Lung (tissue), 12 donors: ENCODE results near the gene IFT52. TPM values are rescaled to one million over a fixed set of nuclear protein-coding genes. Genes with fewer than 3 reads are reported as not detected.
"Not testable (repeated sequence)": the region's sequence is repeated elsewhere in the genome, so short reads cannot be mapped to it uniquely, and the experiment has no call there.

Source experiments
- ATAC-seq: fragments of 200-7000 bp; cut with Tn5 transposase; one replicate; pipeline ENCODE4 v1.9.1; 2020; ENCODE audit warnings: moderate number of reproducible peaks; ENCODE audit not compliant: insufficient read depth, low FRiP score
- DNase-seq, 3 donors: peaks; one replicate each; pipeline ENCODE4 v3.0.0-alpha.2; 2013 to 2017
- H3K27ac ChIP-seq, 2 donors: one replicate each; pipeline ENCODE4 v1.5.1; 2013; ENCODE audit warnings: mild to moderate bottlenecking in 2 of 2, moderate library complexity in 2 of 2, control low read depth in 1 of 2, inconsistent platforms in 1 of 2, low read depth in 1 of 2, low read length in 1 of 2
- H3K27me3 ChIP-seq, 3 donors: one replicate each; pipeline ENCODE4 v1.5.1; 2013; ENCODE audit warnings: low read length in 2 of 3; ENCODE audit not compliant: control insufficient read depth in 3 of 3, insufficient read depth in 3 of 3
- H3K36me3 ChIP-seq, 4 donors: one replicate each; pipeline ENCODE4 v1.5.1; 2013; ENCODE audit warnings: low read length in 4 of 4, mild to moderate bottlenecking in 1 of 4, moderate library complexity in 1 of 4; ENCODE audit not compliant: control insufficient read depth in 4 of 4, insufficient read depth in 4 of 4
- H3K4me1 ChIP-seq, 5 donors: one replicate each; pipeline ENCODE4 v1.5.1; 2013; ENCODE audit warnings: low read length in 5 of 5, mild to moderate bottlenecking in 2 of 5, moderate library complexity in 1 of 5; ENCODE audit not compliant: control insufficient read depth in 5 of 5, insufficient read depth in 5 of 5
- H3K4me3 ChIP-seq: one replicate; pipeline ENCODE4 v1.5.1; 2013; ENCODE audit warnings: mild to moderate bottlenecking, control low read depth, moderate library complexity
- H3K9ac ChIP-seq, 2 donors: one replicate each; pipeline ENCODE4 v1.5.1; 2013; ENCODE audit warnings: low read length in 2 of 2, control low read depth in 1 of 2; ENCODE audit not compliant: insufficient read depth in 1 of 2
- H3K9me3 ChIP-seq, 4 donors: one replicate each; pipeline ENCODE4 v1.5.1; 2013; ENCODE audit warnings: low read length in 3 of 4, mild to moderate bottlenecking in 1 of 4, moderate library complexity in 1 of 4; ENCODE audit not compliant: control insufficient read depth in 4 of 4, insufficient read depth in 3 of 4
- WGBS, 2 donors: extraction: QIAGEN DNeasy Blood & Tissue Kit; methylation state at CpG; one replicate each; pipeline ENCODE4 v1.1.7; 2013; 5-methylcytosine and 5-hydroxymethylcytosine counted together
- polyA plus RNA-seq, 2 donors: library from polyadenylated mRNA; stranded (reverse); fragments of 200-250 nt; gene quantifications; one replicate each; pipeline ENCODE4 v1.2.1, GENCODE V29; 2013
- total RNA-seq, 2 donors: library from RNA; depleted of rRNA in 1 of 2; stranded (reverse); fragments of >200 nt in 1 of 2; gene quantifications; one replicate each; pipeline ENCODE4 v1.2.1, GENCODE V29; 2014 to 2021
- TF ChIP-seq, protein P1 (sequence below): IDR thresholded peaks from 2 replicates; pipeline ENCODE4 v1.5.1; 2012; ENCODE audit warnings: mild to moderate bottlenecking; ENCODE audit errors: control extremely low read depth, extremely low read depth
- donor health status: control.
- donor health status: control.
- donor health status: Bipolar disorder and iron deficiency.
- donor health status: healthy.
- donor health status: DM: yes; HTN: yes; CAD: no.

IFT52 gene
- total and polyA plus RNA-seq, 4 donors = 16.0 to 49.0 (median 22.5) TPM

DNA sequence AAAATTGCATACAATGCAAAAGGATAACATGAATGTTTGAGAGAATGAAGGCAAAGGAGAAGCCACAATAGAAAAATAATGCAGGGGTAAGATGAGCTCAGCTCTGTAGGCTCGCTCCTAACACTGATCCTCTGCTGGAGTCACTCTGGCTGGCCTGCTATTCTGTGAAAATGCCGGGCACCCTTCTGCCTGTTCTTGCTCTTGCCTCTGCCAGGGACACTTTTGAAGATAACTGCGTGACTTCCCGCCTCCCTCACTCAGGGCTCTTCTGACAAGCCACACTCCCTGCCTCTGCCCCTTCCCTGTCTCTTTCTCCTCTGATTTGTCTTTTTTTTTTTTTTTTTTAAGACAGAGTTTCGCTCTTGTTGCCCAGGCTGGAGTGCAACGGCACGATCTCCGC lies 40.9 kb downstream of the IFT52 start:
- H3K27me3 ChIP-seq = no peaks in the 10 kb centered on the region
- no peaks in the 10 kb centered on the region for H3K9me3 ChIP-seq
- 96 to 99% methylated on average over 8 of the region's 8 CpGs for WGBS, 2 donors
- ATAC-seq = no peak
- no peak overlapping the region for H3K9ac ChIP-seq
- no peak overlapping the region for H3K27ac ChIP-seq
- peaks cover 19 to 30% (median 21%) of the 10 kb centered on the region in 4 donors for H3K36me3 ChIP-seq
- no peak for DNase-seq
- H3K4me3 ChIP-seq = no peak overlapping the region
- H3K4me1 ChIP-seq = no peaks in the 10 kb centered on the region
- TF ChIP-seq, protein P1, sequence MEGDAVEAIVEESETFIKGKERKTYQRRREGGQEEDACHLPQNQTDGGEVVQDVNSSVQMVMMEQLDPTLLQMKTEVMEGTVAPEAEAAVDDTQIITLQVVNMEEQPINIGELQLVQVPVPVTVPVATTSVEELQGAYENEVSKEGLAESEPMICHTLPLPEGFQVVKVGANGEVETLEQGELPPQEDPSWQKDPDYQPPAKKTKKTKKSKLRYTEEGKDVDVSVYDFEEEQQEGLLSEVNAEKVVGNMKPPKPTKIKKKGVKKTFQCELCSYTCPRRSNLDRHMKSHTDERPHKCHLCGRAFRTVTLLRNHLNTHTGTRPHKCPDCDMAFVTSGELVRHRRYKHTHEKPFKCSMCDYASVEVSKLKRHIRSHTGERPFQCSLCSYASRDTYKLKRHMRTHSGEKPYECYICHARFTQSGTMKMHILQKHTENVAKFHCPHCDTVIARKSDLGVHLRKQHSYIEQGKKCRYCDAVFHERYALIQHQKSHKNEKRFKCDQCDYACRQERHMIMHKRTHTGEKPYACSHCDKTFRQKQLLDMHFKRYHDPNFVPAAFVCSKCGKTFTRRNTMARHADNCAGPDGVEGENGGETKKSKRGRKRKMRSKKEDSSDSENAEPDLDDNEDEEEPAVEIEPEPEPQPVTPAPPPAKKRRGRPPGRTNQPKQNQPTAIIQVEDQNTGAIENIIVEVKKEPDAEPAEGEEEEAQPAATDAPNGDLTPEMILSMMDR = no peak

DNA sequence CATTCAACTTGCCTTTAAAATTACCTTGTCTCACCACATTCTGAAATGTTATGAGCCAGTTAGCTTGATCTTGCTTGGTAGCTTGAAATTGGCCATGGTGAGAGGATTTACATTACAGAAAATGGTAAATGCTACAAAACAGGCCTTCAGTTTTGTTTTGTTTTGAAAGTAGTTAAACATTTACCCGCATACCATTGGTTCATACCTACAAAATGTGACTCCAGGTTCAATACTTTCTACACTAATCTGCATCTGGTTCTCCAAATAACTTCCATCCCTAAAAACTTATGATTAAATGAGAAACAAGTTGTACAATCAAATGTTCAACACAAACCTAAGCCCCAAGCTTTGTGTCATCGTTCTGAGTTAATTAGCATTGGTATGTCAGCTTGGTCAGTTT lies 45.7 kb downstream of the IFT52 start:
- H3K4me1 ChIP-seq = no peaks in the 10 kb centered on the region
- no peaks in the 10 kb centered on the region for H3K27me3 ChIP-seq
- WGBS, 2 donors = 97 to 98% methylated on average over 2 of the region's 2 CpGs

GRCh38 chr20:43642548-43642947 lies 51.8 kb downstream of the IFT52 start:
- no peak for ATAC-seq
- peaks cover 18 to 33% (median 25%) of the 10 kb centered on the region in 4 donors for H3K36me3 ChIP-seq
- TF ChIP-seq, protein P1 = no peak

More for the DNA sequence above, 45.7 kb downstream of the IFT52 start:
- DNase-seq (no peak), ATAC-seq (no peak)
- TF ChIP-seq, protein P1 = no peak
- Histone ChIP-seq H3K4me3 (no peak overlapping the region), H3K27ac (no peak overlapping the region), H3K36me3 (peaks cover 16 to 33% (median 23%) of the 10 kb centered on the region in 4 donors), H3K9ac (no peak overlapping the region), H3K9me3 (no peaks in the 10 kb centered on the region)

DNA sequence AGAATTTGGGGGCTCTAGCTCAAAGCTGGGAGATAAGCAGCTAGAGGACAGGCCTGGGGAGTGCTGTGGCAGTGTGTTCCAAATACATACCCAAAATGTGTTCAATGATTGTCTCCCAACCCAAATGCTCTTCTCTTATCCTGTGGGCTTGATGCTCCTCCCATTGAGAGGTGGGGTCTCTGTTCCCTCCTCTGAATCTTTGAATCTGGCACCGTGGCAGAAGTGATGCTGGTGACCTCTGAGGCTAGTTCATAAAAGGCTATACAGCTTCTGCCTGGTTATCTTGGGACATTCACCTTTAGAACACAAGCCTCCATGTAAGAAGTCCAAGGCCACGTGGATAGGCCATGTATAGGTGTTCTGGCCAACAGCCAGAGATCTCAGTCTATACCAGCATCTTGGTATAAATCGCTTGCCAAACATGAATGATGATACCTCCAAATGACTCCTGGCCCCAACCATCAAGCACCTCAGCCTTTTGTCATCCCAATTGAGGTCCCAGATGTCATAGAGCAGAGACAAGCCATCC lies 60.3 kb downstream of the IFT52 start:
- Histone ChIP-seq H3K9ac (no peak overlapping the region), H3K36me3 (peaks cover 4 to 10% (median 6%) of the 10 kb centered on the region in 4 donors), H3K27ac (no peak overlapping the region), H3K4me3 (no peak overlapping the region), H3K4me1 (no peaks in the 10 kb centered on the region), H3K27me3 (no peaks in the 10 kb centered on the region), H3K9me3 (no peaks in the 10 kb centered on the region)
- DNase-seq (no peak), ATAC-seq (no peak)
- WGBS, 2 donors = 75 to 76% methylated on average over 3 of the region's 3 CpGs
- TF ChIP-seq, protein P1 = no peak

More at GRCh38 chr20:43642548-43642947, 51.8 kb downstream of the IFT52 start:
- no peaks in the 10 kb centered on the region for H3K4me1 ChIP-seq
- no peak overlapping the region for H3K27ac ChIP-seq
- 96% methylated on average over 4 of the region's 4 CpGs for WGBS, 2 donors
- no peak overlapping the region for H3K4me3 ChIP-seq
- no peak overlapping the region for H3K9ac ChIP-seq
- no peaks in the 10 kb centered on the region for H3K27me3 ChIP-seq
- no peak for DNase-seq
- H3K9me3 ChIP-seq = no peaks in the 10 kb centered on the region

GRCh38 chr20:43651650-43652184 lies 61.0 kb downstream of the IFT52 start:
- H3K9ac ChIP-seq, ATAC-seq, H3K4me1 ChIP-seq: not testable (repeated sequence)

More at GRCh38 chr20:43651650-43652184, 61.0 kb downstream of the IFT52 start:
- H3K27ac ChIP-seq, H3K27me3 ChIP-seq, H3K4me3 ChIP-seq, DNase-seq, H3K9me3 ChIP-seq, H3K36me3 ChIP-seq: not testable (repeated sequence)
- WGBS, 2 donors = 96% methylated on average over 10 of the region's 10 CpGs
